ENCODE results near the gene NRXN2.

DNA sequence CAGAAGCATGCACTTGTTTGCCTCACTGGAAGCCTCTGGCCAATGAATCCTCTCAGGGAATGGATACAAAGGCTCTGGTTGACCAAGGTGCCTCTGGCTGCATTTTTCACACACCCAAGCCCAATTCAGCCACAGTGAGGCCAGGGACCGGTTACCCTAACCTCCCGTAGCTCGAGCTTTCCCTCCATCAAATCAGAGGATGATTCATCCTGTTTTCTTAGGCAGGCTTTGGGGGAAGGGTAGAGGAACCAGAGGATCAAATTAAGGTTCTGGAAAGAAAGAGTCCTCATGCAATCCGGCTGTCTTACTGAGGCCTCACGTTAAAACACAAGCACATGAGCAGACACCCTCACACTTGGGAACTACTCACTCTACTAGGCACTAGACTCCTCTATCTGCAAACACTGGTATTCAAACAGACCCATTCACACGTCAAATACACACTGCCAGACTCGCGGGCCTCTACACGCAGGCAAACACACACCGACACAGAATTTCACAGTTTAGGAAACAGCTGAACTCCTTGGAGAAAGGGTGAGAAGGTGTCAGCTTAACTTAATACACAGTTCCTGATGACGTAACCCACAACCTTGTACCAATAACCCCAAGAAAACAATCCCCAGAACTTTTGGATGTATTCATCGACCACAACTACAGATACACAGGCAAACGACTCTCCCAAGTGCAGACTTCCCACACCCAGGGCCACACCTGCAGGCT, 12.4 kb downstream of the NRXN2 start:
- no peak for TF ChIP-seq GATA2 (IDR thresholded peaks at IDR 0.05; ENCODE audit: low read depth, low read length)
- no peak for TF ChIP-seq GATA3 (IDR thresholded peaks at IDR 0.05; ENCODE audit: low read depth, low read length)
